Endothelial cell of umbilical vein (primary cell): ENCODE results near the gene ATP8A2. TPM values are rescaled to one million over a fixed set of nuclear protein-coding genes. Genes with fewer than 3 reads are reported as not detected.

Experiments
- BruUV-seq: library from RNA; stranded (reverse); fragments of 400-500 nt; replicated peaks from 2 replicates; lab custom pipeline; 2021; lab: Mats Ljungman, UMichigan
- CTCF ChIA-PET: fragments of 300-600, 350-600 bp; sonication (Branson Sonifier 250); formaldehyde crosslinking; loops from one replicate; lab custom pipeline; 2021; ENCODE audit warnings: antibody characterized with exemption, inconsistent platforms; lab: Charles Lee
- POLR2A ChIA-PET: fragments of 300-600, 350-600 bp; sonication (Branson Sonifier 250); formaldehyde crosslinking; loops from one replicate; lab custom pipeline; 2021; ENCODE audit warnings: antibody characterized with exemption, inconsistent platforms; lab: Charles Lee
- DNase-seq: peaks from one replicate; pipeline ENCODE4 v3.0.0-alpha.2; 2011; ENCODE audit warnings: low read depth, low spot score
- FAIRE-seq: peaks from 2 replicates; lab custom pipeline; 2011; peaks lifted over from hg19 to GRCh38; lab: Jason Lieb, UNC
- H2AFZ ChIP-seq: 2 replicates; pipeline ENCODE4 v1.6.0; 2012; ENCODE audit warnings: low read depth, low read length, control low read depth, inconsistent platforms
- H3K27ac ChIP-seq: 2 replicates; pipeline ENCODE4 v1.5.1; 2011; ENCODE audit warnings: low read depth, mild to moderate bottlenecking, control low read depth, low read length, moderate library complexity; ENCODE audit not compliant: insufficient read depth
- H3K27me3 ChIP-seq, 2 experiments: 2 replicates each; pipeline versions ENCODE4 v1.6.0 to v1.6.1; 2011; ENCODE audit warnings: low read length in 2 of 2, mixed read lengths in 1 of 2; ENCODE audit not compliant: control insufficient read depth in 2 of 2, insufficient read depth in 2 of 2
- H3K36me3 ChIP-seq, 2 experiments: 2 replicates in 1 of 2; 3 replicates in 1 of 2; pipeline ENCODE4 v1.5.1; 2011; ENCODE audit warnings: low read length in 2 of 2, mild to moderate bottlenecking in 1 of 2, moderate library complexity in 1 of 2; ENCODE audit not compliant: control insufficient read depth in 2 of 2, insufficient read depth in 2 of 2; ENCODE audit errors: extremely low read depth in 1 of 2
- H3K4me1 ChIP-seq: 3 replicates; pipeline ENCODE4 v1.5.1; 2011; ENCODE audit warnings: mild to moderate bottlenecking, low read length; ENCODE audit not compliant: control insufficient read depth, insufficient read depth; ENCODE audit errors: extremely low read depth
- H3K4me2 ChIP-seq: 2 replicates; pipeline ENCODE4 v1.6.1; 2011; ENCODE audit warnings: low read length, control low read depth, mixed read lengths; ENCODE audit not compliant: insufficient read depth
- H3K4me3 ChIP-seq, 3 experiments: fragments of 200-600 bp in 1 of 3; sonication (generic), shearing (Covaris generic) in 1 of 3; replicated peaks in 1 of 3; 2 replicates each; pipeline ENCODE4 v1.5.1; 2011 to 2016; ENCODE audit warnings: control low read depth in 3 of 3, low read length in 3 of 3, mild to moderate bottlenecking in 2 of 3, inconsistent platforms in 1 of 3, low read depth in 1 of 3, moderate library complexity in 1 of 3; ENCODE audit not compliant: insufficient read depth in 1 of 3
- H3K79me2 ChIP-seq: 2 replicates; pipeline ENCODE4 v1.6.0; 2012; ENCODE audit warnings: low read length, inconsistent platforms; ENCODE audit not compliant: control insufficient read depth, insufficient read depth
- H3K9ac ChIP-seq: replicated peaks from 2 replicates; pipeline ENCODE3; 2011; ENCODE audit warnings: low read length, control low read depth; ENCODE audit not compliant: insufficient read depth; ENCODE audit errors: extremely low read depth
- H3K9me1 ChIP-seq: replicated peaks from 3 replicates; pipeline ENCODE4 v1.6.0; 2011; ENCODE audit warnings: mild to moderate bottlenecking, low read length; ENCODE audit not compliant: control insufficient read depth, insufficient read depth; ENCODE audit errors: extremely low read depth
- H3K9me3 ChIP-seq: replicated peaks from 2 replicates; pipeline ENCODE4 v1.5.1; 2012; ENCODE audit warnings: low read length, inconsistent platforms; ENCODE audit not compliant: control insufficient read depth, insufficient read depth
- H4K20me1 ChIP-seq: replicated peaks from 2 replicates; pipeline ENCODE3; 2011; ENCODE audit warnings: mild to moderate bottlenecking, low read length; ENCODE audit not compliant: control insufficient read depth, insufficient read depth; ENCODE audit errors: extremely low read depth
- CTCF ChIP-seq, 2 donors: IDR thresholded peaks; 1 replicate in 1 of 2; 2 replicates in 1 of 2; pipeline ENCODE4 v1.5.1; 2011; ENCODE audit warnings: low read length in 2 of 2, mild to moderate bottlenecking in 2 of 2, moderate library complexity in 2 of 2, control low read depth in 1 of 2, inconsistent platforms in 1 of 2, low read depth in 1 of 2; ENCODE audit not compliant: insufficient read depth in 1 of 2; ENCODE audit errors: extremely low read depth in 1 of 2
- EZH2 ChIP-seq: IDR thresholded peaks from 2 replicates; pipeline ENCODE4 v1.6.1; 2012; ENCODE audit warnings: borderline replicate concordance, low read depth, mild to moderate bottlenecking, moderate library complexity, low read length, inconsistent platforms; ENCODE audit not compliant: severe bottlenecking
- FOS ChIP-seq: IDR thresholded peaks from 2 replicates; pipeline ENCODE4 v1.6.1; 2011; ENCODE audit warnings: mild to moderate bottlenecking, low read length, moderate library complexity, borderline replicate concordance; ENCODE audit not compliant: insufficient read depth
- GATA2 ChIP-seq: IDR thresholded peaks from 2 replicates; pipeline ENCODE4 v1.7.0; 2011; ENCODE audit warnings: low read depth, mild to moderate bottlenecking, moderate library complexity, mixed read lengths, low read length; ENCODE audit not compliant: insufficient read length, insufficient read depth
- JUN ChIP-seq: IDR thresholded peaks from 2 replicates; pipeline ENCODE4 v1.6.1; 2011; ENCODE audit warnings: borderline replicate concordance, low read depth; ENCODE audit not compliant: insufficient read length, insufficient read depth
- MYC ChIP-seq: IDR thresholded peaks from one replicate; pipeline ENCODE4 v1.6.1; 2011; ENCODE audit warnings: mild to moderate bottlenecking, low read depth, low read length
- POLR2A ChIP-seq: IDR thresholded peaks from 2 replicates; pipeline ENCODE4 v1.6.1; 2012; ENCODE audit warnings: low read depth, mild to moderate bottlenecking, control low read depth, low read length
- POLR2AphosphoS5 ChIP-seq: IDR thresholded peaks from 2 replicates; pipeline ENCODE4 v1.6.1; 2012; ENCODE audit warnings: low read depth, mild to moderate bottlenecking, control low read depth, low read length, moderate library complexity; ENCODE audit not compliant: insufficient read depth
- dilution Hi-C: fragments of 300-500 bp; cut with MboI; formaldehyde crosslinking; loops from one replicate; pipeline ENCODE4 v1.15.0; 2019; ENCODE audit warnings: low sequenced_read_pairs; ENCODE audit not compliant: extremely low pct_ligation_motif_present
- intact Hi-C: fragments of 100-400 bp; cut with micrococcal nuclease; formaldehyde crosslinking; loops from one replicate; pipeline ENCODE4 v1.10.0; 2022
- polyA plus RNA-seq, 4 experiments: library from polyadenylated mRNA; depleted of rRNA in 3 of 4; stranded (reverse) in 3 of 4; unstranded in 1 of 4; fragments of >200 nt; gene quantifications; 2 replicates each; pipeline versions ENCODE4 v1.2.1 to v1.2.3, GENCODE V29; 2011 to 2012; ENCODE audit warnings: missing spikeins in 1 of 4
- total RNA-seq: library from RNA; stranded (reverse); gene quantifications from 2 replicates; pipeline ENCODE4 v1.2.3, GENCODE V29; 2021
- TF ChIP-seq, protein P1 (sequence below): IDR thresholded peaks from 2 replicates; pipeline ENCODE4 v1.6.1; 2011; ENCODE audit not compliant: insufficient read depth, insufficient read length

The ATP8A2 gene
- total and polyA plus RNA-seq, 2 donors (not counting 3 experiments of a cell fraction or from before 2014, with no cell fraction given) = 0.11 to 0.49 TPM

DNA sequence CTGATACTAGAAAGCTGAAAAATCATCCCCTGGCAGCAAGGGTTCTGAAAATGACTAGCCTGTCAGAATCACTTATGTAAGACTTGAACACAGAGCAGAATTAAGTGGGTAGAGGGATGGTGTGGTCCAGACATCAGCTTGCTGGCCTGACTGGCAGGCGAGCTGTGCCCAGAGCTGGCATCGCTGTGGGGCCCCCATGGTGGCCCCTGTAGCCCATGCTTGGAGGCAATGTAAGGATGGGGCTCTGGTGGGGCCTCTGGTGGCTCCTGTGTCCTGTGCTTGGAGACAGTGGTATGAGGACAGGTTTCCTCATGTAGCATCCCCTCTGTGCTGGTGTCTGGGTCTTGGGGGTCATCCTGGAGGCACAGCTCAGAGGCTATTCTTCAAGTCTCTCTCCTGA lies 347.9 kb downstream of the ATP8A2 start:
- Histone ChIP-seq H3K79me2 (no peaks in the 10 kb centered on the region), H3K36me3 (no peaks in the 10 kb centered on the region), H3K9ac (no peak overlapping the region), H3K27ac (no peak overlapping the region), H3K27me3 (no peaks in the 10 kb centered on the region), H3K4me3 (no peak overlapping the region), H3K4me2 (no peak overlapping the region), H3K9me3 (no peaks in the 10 kb centered on the region), H3K9me1 (no peaks in the 10 kb centered on the region), H2AFZ (no peak overlapping the region), H3K4me1 (no peaks in the 10 kb centered on the region), H4K20me1 (no peaks in the 10 kb centered on the region)
- no peak for DNase-seq
- TF ChIP-seq POLR2AphosphoS5 (no peak), FOS (no peak), JUN (no peak), EZH2 (no peak), POLR2A (no peak), CTCF (IDR thresholded peaks at IDR 0.05; ENCODE audit: extremely low read depth in 1 of 2, insufficient read depth in 1 of 2, low read depth in 1 of 2, low read length in 2 of 2) (no peak), GATA2 (no peak), MYC (no peak)
- TF ChIP-seq, protein P1, sequence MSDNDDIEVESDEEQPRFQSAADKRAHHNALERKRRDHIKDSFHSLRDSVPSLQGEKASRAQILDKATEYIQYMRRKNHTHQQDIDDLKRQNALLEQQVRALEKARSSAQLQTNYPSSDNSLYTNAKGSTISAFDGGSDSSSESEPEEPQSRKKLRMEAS = no peak
- dilution Hi-C loops (no loop called here), intact Hi-C loops (no loop called here)
- BruUV-seq = no TSS peak
- POLR2A ChIA-PET = no interaction called here
- CTCF ChIA-PET = no interaction called here
- FAIRE-seq = no peak
